C1 segment of cervical spinal cord (tissue), 14 donors: ENCODE measurements around the gene GPR33.
"Not testable (repeated sequence)": the region's sequence is repeated elsewhere in the genome, so short reads cannot be mapped to it uniquely, and the experiment has no call there.

Experiments
- DNase-seq, 14 donors: peaks; one replicate each; lab custom pipeline; 2025; lab: John Stamatoyannopoulos, UW

GPR33 gene

DNA sequence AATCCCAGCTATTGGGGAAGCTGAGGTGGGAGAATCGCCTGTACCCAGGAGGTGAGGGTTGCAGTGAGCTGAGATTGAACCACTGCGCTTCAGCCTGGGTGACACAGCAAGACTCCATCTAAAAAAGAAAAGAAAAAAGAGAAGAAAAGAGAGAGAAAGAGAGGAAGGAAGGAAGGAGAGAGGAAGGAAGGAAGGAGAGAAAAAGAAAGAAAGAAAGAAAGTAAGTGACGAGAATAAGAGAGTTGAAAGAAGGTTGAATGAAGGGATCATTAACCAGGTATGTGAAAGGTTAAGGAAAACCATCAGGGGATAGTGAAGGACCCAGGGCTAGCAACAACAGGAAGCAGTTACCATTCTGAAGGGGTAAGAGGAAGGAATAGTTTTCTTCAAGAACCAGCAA, 26.3 kb downstream of the GPR33 start:
- no peak for DNase-seq

DNA sequence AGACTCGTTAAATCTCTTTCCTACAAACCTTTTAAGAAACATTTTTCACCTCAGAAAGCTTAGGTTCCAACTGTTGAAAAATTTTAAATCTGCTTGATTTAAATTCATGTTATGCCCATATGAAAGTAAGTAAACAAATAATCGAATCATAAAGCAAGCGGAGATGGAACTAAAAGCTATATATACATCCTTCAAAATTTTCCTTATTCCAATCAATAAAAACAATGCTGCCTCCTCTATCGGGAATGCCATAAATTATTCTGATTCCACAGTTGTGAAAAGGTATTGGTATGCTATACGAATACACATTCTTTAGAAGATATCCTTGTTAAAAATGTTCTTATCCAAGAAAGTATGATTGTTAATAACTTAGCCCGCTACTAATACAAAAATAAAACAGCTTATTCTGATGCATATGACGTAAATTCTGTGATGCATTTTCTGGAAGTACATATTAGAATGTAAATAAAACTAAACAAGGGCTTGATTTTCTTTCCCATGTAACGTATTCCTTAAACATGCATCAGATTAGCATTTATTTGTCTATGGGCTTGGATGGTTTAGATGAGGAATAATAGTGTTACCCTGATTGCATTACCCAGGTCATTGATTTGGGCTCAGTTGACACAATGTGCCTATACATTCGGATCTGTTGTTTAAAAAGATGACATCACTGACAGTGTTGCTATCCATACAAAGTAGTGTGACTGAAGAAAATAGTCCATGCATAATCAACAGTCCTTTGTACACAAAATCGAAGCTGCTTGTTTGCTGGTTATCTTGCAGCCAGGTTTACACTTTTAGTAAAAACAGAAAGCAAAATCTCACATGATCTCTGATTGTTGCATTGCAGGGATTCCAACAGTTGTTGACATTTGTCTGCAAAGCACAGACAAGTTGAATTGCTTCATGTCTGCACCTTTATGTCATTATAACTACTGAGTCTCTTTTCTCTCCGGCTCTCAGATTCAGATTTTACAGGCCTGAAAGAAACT, 29.9 kb downstream of the GPR33 start:
- peak in 1 of 14 donors; percentile 28 for DNase-seq

DNA sequence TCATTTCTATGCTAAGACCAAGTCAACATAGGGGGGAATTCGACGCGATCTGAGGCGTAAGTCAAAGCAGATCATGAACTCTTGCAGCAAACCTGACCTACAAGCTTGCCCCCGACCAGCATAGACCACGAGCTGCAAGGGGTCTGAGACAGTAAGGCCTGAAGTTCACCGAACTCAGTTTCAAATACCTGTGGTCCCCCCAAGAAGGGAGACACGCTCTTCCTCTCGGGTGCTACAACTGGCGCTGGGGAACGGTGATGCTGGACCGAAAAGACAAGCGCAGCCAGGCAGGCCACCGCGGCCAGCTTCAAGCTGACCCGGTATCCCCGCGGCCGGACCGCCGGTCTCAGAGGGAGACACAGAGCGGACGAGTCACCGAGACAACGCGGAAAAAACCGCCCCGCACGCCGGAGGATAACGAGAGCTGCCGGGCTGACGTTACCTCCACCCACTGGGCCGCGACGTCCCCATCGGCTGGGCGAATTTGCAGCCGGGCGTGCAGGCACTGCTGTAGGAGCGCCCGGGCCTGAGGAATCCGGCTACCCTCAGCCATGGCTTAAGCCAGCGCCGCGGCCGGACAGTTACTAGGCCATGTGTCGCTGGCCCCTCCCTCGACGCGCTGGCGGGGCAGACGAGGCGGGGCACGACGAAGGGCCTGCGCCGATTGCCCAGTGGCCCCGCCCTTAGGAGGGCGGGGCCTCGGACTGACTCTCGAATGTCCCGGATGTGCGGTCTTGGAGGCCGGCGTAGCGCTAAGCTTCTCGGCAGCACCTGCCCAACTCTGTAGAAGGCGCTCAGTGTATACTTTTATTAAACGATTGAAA, 30.8 kb downstream of the GPR33 start, which contains the start of gene DTD2:
Gene DTD2 (minus strand): TSS at position 666 of the 824 bp plus-strand sequence. CDS start 113 bp downstream, at position 553.
- DNase-seq: peak; percentile 57 to 96 (median 92)

DNA sequence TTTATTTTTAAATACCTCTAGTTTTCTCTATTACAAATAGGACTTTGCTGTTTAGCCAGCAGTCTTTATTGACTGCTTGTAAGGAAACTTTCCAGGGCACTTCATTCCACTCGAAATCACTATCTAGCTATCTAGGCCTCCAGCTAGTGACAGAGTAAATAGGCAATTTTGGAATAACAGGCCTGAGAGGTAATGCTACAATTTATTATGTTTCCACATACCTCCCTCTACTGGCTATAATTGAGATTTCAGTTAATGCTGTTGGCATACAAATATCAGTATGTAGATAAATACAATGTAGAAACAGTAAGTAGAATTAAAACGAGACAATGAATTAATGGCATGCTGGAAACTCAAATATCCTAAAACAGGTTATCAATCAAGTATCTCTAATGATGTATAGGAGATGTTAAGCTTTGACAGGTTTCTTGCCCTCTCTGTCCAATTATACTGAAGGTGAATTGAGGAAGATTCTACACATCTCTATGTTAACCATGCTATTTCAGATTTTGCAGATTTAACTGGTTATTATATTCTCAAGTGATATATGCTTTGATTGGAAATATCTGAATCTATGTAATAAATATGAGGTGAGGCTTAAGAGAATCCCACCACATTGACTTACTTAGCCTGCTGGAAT, 37.7 kb downstream of the GPR33 start:
- DNase-seq: peak in 1 of 14 donors; percentile 8

DNA sequence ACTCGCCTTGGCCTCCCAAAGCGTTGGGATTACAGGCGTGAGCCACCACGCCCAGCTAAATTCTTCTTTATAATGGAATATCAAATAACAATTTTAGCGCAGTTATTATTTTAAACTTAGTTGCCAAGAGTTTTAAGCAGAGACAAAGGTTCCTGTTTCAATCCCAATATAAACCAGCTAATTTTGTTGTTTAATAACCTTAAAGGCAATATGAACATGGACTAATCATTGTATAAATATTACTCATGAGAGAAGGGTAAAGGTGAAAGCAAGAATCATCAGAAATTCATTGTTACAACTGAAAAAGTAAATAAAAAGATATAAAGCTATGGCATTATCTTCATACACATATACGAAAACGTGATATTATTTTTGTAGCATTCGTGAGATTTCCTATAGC, 38.7 kb downstream of the GPR33 start:
- no peak for DNase-seq

DNA sequence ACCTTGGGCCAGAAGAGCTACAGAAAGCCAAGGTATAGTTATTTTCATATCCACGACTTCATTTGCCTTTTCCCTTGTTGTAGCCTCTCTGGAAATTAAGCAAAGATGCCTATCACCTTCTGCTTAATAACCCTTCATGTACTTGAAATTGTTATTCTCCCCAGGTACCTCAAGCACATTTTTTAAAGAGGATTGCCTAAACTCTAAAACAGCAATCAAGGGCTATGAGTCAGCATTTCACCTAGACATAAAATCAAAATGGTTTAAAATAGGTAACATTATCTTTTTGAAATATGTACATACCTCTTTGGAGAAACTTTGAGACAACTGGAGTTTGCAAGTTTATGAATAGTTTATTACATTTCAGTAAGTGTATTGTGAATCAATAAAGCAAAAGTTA, 42.1 kb downstream of the GPR33 start:
- no peak for DNase-seq

DNA sequence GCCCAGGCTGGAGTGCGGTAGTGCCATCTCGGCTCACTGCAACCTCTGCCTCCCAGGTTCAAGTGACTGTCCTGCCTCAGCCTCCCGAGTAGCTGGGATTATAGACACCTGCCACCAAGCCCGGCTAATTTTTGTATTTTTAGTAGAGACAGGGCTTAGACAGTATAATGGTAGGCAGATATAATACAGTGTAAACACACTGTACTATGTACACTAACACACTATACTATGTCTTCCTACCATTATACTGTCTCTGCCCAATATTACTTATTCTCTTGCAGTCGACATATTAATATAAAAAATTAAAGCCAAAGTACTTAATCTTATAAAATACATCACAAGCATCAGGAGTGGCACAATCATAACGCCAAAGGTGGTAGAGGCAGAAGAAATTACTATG, 45.6 kb downstream of the GPR33 start:
- no peak for DNase-seq

DNA sequence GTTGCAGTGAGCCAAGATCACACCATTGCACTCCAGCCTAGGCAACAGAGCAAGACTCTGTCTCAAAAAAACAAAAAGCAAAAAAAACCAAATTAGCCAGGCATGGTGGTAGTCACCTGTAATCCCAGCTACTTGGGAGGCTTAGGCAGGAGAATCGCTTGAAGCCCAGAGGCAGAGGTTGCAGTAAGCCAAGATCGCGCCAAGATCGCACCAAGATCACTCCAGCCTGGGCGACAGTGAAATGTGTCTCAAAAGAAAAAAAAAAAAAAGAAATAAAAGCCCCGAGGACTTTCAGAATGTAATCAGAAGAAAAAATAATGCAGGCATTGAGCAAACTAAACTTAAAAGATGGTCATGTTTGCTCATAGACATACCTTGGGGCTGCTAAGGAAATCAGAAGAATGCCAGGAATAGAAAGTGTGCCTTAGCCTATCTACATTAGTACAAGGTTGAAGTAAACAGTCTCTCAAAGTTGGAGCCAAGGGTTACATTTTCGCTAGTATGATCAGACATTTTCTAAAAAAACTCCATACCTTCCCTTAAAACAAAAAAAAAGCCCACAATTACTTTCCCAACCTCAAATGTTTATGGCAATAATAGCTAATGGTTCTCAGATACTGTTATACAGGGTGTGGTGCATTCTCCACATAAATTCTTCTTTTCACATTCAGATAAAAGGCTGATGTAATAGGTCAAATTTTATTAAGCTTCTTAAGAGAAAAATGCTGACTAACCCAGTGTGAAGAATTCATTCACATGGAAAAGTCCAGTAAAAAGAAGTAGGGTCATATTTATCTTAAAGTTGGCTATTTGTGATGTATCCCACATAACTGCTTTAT, 46.3 kb downstream of the GPR33 start:
- no peak for DNase-seq

DNA sequence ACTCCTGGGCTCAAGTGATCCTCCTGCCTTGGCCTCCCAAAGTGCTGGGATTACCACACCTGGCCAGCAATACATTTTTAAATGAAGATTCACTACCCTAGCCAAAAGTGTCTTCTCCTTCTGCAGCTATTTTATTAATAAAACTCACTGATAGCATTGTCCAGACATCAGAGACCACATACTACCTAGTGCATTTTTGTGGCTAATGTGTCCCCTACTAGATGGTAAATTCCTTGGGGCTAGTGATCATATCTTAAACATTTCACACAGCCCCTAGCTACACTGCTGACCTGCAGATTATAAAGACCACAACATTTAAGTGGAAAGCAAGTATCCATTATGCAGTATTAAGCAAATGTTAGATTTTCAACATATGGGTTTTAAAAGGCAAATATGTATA, 47.6 kb downstream of the GPR33 start:
- no peak for DNase-seq

DNA sequence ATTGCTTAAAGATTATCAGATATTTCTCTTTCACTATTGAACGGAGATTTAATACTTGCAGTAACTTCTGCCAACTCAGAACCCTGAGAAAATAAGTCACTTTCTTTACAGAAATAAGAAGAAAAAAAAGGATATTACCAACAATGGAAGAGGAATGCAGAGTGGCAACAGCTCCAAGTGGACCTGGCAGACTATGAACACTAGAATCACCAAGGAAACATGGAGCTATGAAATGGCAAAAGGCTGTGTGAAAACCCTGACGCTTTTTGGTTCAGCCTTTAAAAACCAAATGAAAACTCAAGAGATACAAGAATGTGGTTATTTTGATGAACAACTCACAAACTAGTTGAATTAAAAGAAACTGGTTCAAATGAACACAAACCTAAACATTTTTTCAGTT, 48.3 kb downstream of the GPR33 start:
- DNase-seq: peak in 1 of 14 donors; percentile 6

DNA sequence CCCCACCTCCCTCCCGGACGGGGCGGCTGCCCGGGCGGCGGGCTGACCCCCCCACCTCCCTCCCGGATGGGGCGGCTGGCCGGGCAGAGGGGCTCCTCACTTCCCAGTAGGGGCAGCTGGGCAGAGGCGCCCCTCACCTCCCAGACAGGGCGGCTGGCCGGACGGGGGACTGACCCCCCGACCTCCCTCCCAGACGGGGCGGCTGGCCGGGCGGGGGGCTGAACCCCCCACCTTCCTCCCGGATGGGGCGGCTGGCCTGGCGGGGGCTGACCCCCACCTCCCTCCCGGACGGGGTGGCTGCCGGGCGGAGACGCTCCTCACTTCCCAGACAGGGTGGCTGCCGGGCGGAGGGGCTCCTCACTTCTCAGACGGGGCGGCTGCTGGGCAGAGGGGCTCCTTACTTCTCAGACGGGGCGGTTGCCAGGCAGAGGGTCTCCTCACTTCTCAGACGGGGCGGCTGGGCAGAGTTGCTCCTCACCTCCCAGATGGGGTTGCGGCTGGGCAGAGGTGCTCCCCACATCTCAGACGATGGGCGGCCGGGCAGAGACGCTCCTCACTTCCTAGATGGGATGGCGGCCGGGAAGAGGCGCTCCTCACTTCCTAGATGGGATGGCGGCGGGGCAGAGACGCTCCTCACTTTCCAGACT, 50.7 kb downstream of the GPR33 start:
- DNase-seq: not testable (repeated sequence)

DNA sequence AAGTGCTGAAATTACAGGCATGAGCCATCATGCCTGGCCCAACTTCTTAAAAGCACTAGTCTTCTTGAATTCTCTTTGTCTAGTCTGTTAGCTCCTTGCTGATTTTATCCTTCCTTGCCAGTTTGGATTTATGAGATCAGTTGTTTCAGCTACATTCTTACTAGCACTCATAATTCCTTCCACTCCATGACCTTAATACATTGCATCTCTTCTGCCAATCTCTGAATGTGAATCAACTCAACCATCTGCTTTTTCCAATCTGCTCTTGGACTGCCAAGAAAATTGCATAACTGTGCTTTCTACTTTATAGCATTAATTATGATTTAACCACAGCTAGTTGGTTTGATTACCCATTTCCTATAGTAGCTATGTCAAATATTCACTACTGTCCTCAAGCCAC, 52.6 kb downstream of the GPR33 start:
- DNase-seq: peak in 1 of 14 donors; percentile 57
